A673 (cell line): Measurements from ENCODE around the gene CPED1. TPM values are rescaled to one million over a fixed set of nuclear protein-coding genes. Genes with fewer than 3 reads are reported as not detected.

Experiments
- BruUV-seq: library from RNA; stranded (reverse); fragments of 400-500 nt; replicated peaks from 2 replicates; lab custom pipeline; 2021; lab: Mats Ljungman, UMichigan
- CTCF ChIA-PET: fragments of 300-600 bp; sonication (Branson Sonifier 250); formaldehyde crosslinking; loops from one replicate; lab custom pipeline; 2022; ENCODE audit warnings: antibody characterized with exemption; lab: Charles Lee
- POLR2A ChIA-PET: fragments of 300-600 bp; sonication (Branson Sonifier 250); formaldehyde crosslinking; loops from one replicate; lab custom pipeline; 2022; ENCODE audit warnings: antibody characterized with exemption; ENCODE audit not compliant: low non-redundant PET; lab: Charles Lee
- DNase-seq: peaks from one replicate; pipeline ENCODE4 v3.0.0-alpha.2; 2015; ENCODE audit warnings: low spot score
- H3K27ac ChIP-seq: fragments of 200-600 bp; sonication (generic); 2 replicates; pipeline ENCODE4 v1.5.1; 2016; ENCODE audit warnings: mixed run types, low read depth, mild to moderate bottlenecking, mixed read lengths, antibody characterized with exemption, low read length; ENCODE audit not compliant: poor library complexity, severe bottlenecking
- H3K27me3 ChIP-seq: fragments of 200-600 bp; sonication (generic); replicated peaks from 2 replicates; pipeline ENCODE4 v1.6.1; 2017; ENCODE audit warnings: mixed run types, low read depth, mild to moderate bottlenecking, mixed read lengths, antibody characterized with exemption, low read length; ENCODE audit not compliant: insufficient read depth, poor library complexity
- H3K36me3 ChIP-seq: fragments of 200-600 bp; sonication (generic); 2 replicates; pipeline ENCODE4 v1.6.1; 2016; ENCODE audit warnings: mixed run types, mild to moderate bottlenecking, mixed read lengths, antibody characterized with exemption, low read length; ENCODE audit not compliant: insufficient read depth, poor library complexity, severe bottlenecking
- H3K4me1 ChIP-seq: fragments of 200-600 bp; sonication (generic); 2 replicates; pipeline ENCODE4 v1.6.1; 2017; ENCODE audit warnings: mixed run types, mild to moderate bottlenecking, mixed read lengths, antibody characterized with exemption, low read length; ENCODE audit not compliant: insufficient read depth, poor library complexity, severe bottlenecking
- H3K4me3 ChIP-seq: fragments of 200-600 bp; sonication (generic); 2 replicates; pipeline ENCODE4 v1.5.1; 2016; ENCODE audit warnings: low read depth, mixed run types, mild to moderate bottlenecking, mixed read lengths, low read length; ENCODE audit not compliant: poor library complexity, severe bottlenecking
- H3K9me3 ChIP-seq: fragments of 200-600 bp; sonication (generic); 2 replicates; pipeline ENCODE4 v1.6.1; 2016; ENCODE audit warnings: mixed run types, low read depth, mild to moderate bottlenecking, mixed read lengths, antibody characterized with exemption, low read length; ENCODE audit not compliant: poor library complexity, severe bottlenecking
- CTCF ChIP-seq: fragments of 300-800, 200-600 bp; sonication (generic); conservative IDR thresholded peaks from 2 replicates; pipeline ENCODE4 v1.5.1; 2017; ENCODE audit warnings: low read depth, mild to moderate bottlenecking, antibody characterized with exemption, low read length, moderate library complexity, mixed read lengths
- EZH2 ChIP-seq: fragments of 200-600 bp; sonication (generic); IDR thresholded peaks from 2 replicates; pipeline ENCODE4 v1.6.1; 2017; ENCODE audit warnings: borderline replicate concordance, low read depth, mild to moderate bottlenecking, mixed read lengths, antibody characterized with exemption, low read length; ENCODE audit not compliant: poor library complexity, severe bottlenecking
- intact Hi-C: fragments of 100-400 bp; cut with micrococcal nuclease; formaldehyde crosslinking; loops from one replicate; pipeline ENCODE4 v1.10.0; 2022; ENCODE audit not compliant: unreplicated experiment
- total RNA-seq: library from RNA; stranded (reverse); gene quantifications from 2 replicates; pipeline ENCODE4 v1.2.3, GENCODE V29; 2021

Gene CPED1
- total RNA-seq, 1 experiment from 2014 or later, result 0.15 TPM

GRCh38 chr7:121272676-121273075 lies 284.2 kb downstream of the CPED1 start:
- ChIA-PET POLR2A (no interaction called here), CTCF (no interaction called here)
- no peak overlapping the region for H3K4me3 ChIP-seq
- no peaks in the 10 kb centered on the region for H3K27me3 ChIP-seq
- no peak overlapping the region for H3K27ac ChIP-seq
- BruUV-seq, result no TSS peak
- H3K36me3 ChIP-seq, result no peaks in the 10 kb centered on the region
- no peak for DNase-seq
- TF ChIP-seq EZH2, result no peak
- TF ChIP-seq CTCF, result no peak
- intact Hi-C loops, result no loop called here
- H3K9me3 ChIP-seq, result no peaks in the 10 kb centered on the region
- no peaks in the 10 kb centered on the region for H3K4me1 ChIP-seq

- H3K36me3 ChIP-seq, result no peaks in the 10 kb centered on the region
- POLR2A ChIA-PET, result no interaction called here
- no peaks in the 10 kb centered on the region for H3K9me3 ChIP-seq
- no peak for DNase-seq
- intact Hi-C loops, result no loop called here
- TF ChIP-seq EZH2 (no peak), CTCF (no peak)
- H3K4me1 ChIP-seq, result no peaks in the 10 kb centered on the region
- no peaks in the 10 kb centered on the region for H3K27me3 ChIP-seq
- CTCF ChIA-PET, result no interaction called here
- no TSS peak for BruUV-seq
- no peak overlapping the region for H3K27ac ChIP-seq
- no peak overlapping the region for H3K4me3 ChIP-seq
Measured at GRCh38 chr7:121273467-121274167, 285.1 kb downstream of the CPED1 start.

- DNase-seq, result no peak
- Histone ChIP-seq H3K36me3 (no peaks in the 10 kb centered on the region), H3K27me3 (no peaks in the 10 kb centered on the region), H3K27ac (no peak overlapping the region), H3K4me1 (no peaks in the 10 kb centered on the region), H3K9me3 (no peaks in the 10 kb centered on the region), H3K4me3 (no peak overlapping the region)
- intact Hi-C loops, result no loop called here
- TF ChIP-seq CTCF (no peak), EZH2 (no peak)
- no TSS peak for BruUV-seq
- ChIA-PET POLR2A (no interaction called here), CTCF (no interaction called here)
Measured at GRCh38 chr7:121274467-121274866, 286.0 kb downstream of the CPED1 start.
